HPDE6-E6E7 (cell line): Measurements from ENCODE around the gene HACL1.

ENCODE experiments used
- DNase-seq: peaks from one replicate; pipeline ENCODE4 v3.0.0; 2011; ENCODE audit warnings: missing footprints; ENCODE audit errors: extremely low spot score

HACL1 gene

DNA sequence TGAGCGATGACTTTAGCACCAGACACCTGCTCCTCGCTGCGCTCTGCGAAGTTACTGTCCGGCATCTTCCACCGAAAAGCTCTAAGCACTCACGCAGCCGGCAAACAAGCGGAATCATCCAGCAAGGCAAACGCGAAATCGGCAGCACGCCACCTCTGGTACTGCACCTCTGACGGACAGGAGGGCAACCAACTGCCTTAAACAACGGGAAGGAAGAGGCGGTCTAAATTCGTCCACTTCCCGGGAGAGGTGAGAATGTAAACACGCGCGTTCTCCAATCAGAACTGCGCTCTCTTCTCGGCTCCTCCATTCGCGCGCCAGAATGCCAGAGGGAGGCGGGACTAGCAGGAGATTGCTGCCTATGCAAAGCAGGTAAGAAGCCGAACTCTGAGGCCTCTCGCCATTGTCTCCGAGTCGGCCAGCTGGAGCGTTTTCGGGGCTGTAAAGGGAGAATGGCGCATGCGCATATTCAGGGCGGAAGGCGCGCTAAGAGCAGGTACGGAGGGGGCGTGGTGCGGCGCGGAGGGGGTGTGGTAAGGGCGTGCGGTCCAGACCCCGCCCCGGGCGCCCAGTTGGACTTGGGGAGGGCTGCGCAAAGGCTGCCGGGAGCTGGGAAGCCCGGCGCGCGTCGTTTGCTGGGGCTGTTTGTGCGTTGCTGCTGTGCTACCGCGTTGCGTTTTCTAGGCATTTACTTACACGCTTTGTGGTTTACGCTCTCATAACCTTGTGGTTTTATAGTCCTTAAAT is at the start of gene HACL1, which contains the start of gene BTD:
HACL1 (minus strand) TSS at position 171 of the 747 bp plus-strand sequence; CDS start at position 65, 106 bp downstream.
BTD (plus strand) TSS at position 347 of the 747 bp plus-strand sequence. CDS start 33,695 bp downstream, outside the sequence.
- peak; percentile 73 for DNase-seq

- DNase-seq, result no peak
Observed at GRCh38 chr3:15649858-15650257, 48.5 kb upstream of the HACL1 start.

DNA sequence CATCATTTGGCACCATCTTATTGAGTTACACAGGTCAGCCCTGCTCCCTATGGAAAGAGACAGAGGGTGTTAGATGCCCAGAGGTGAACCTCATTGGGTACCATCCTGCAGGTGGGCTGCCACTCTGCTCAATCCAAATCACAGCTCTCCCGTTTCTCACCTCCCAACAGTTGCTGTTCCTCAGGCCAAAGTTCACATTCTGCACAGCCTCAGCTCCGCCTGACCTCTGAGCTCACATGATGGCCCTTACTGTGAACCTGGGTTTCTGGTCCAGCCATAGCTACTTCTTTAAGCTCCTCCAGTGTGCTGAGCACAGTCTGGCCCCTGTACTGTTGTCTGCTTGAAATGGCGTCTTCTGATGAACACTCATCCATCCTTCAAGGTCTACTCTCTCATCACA is 48.0 kb upstream of the HACL1 start:
- DNase-seq, result no peak

GRCh38 chr3:15647611-15648167 is 46.3 kb upstream of the HACL1 start:
- DNase-seq, result no peak

GRCh38 chr3:15646851-15647511 is 45.6 kb upstream of the HACL1 start:
- peak; percentile 6 for DNase-seq

GRCh38 chr3:15645740-15646501 is 44.6 kb upstream of the HACL1 start:
- no peak for DNase-seq

GRCh38 chr3:15645246-15645645 is 43.9 kb upstream of the HACL1 start:
- no peak for DNase-seq

DNA sequence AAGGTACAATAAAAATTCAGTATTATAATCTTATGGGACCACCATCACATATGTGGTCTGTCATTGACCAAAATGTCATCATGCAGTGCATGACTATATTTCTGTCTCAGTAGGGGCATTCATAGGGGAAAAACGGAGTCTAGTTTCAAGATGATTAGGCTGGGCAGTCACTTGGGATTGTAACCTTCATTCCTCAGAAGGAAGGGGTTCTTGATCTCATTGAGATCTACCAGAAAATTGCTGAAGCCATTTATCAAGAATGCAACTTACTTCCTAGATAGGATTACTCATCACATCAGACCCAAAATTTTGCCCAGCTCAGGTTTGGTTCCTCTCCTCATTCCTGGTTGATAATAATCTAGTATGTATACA is 37.5 kb upstream of the HACL1 start:
- no peak for DNase-seq

DNA sequence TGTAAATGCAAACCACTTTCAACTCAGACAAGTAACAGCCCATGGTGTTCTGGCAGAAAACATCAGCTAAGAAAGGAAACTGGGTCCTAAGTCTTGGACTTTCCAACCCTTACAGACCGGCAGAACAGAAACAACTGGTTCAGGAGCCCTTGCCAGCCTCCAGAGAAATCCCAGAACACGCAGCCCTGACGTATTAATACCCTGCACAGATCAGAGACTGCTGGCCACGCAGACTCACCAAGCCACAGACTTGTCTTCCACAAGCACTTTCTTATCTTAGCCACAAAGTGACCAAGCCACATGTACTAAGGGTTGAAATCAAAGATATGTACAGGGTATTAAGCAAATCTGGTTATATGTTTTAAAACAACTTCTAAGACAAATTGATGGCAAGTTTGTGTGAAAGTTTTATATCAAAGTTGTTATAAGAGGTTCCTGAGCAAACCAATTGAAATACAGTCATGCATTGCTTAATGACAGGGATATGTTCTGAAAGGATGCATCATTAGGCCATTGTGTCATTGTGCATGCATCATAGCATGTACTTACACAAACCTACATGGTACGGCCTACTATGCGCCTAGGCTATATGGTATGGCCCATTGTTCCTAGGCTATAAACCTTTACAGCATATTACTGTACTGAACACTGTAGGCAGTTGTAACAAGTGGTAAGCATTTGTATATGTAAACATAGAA is 37.0 kb upstream of the HACL1 start:
- no peak for DNase-seq

GRCh38 chr3:15637131-15637951 is 36.0 kb upstream of the HACL1 start:
- no peak for DNase-seq

DNA sequence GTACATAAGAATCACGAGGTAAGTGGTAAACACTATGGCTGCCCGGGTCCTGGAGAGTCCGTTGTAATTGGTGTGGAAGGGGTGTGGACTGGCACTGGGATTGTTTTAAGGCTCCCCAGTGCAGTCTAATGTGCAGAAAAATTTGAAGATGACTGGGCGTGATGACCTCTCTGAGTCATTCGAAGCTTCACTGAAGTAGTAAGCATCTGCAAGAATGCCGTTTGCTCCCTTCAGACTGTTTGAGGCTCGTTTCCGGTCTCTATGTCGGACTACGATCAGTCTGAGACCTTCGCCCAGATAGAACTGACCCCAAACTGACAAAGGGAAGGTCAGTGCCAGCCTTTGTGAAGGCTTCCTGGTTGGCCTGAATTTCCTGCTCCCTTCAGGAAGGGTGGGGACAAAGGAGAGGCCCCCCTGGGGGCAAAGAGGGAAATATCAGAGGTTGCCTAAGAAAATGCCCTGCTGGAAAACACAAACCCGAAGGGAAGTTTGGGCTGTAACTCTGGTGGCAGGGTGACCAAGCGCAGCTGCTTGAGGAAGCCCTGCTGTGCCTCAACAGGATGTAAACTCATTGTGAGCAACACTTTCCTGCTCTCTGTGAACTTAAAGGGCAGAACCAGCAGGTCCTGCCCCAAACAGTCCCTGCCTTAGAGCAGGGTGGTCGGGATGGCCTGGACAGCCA is 34.8 kb upstream of the HACL1 start:
- DNase-seq, result peak; percentile 19

DNA sequence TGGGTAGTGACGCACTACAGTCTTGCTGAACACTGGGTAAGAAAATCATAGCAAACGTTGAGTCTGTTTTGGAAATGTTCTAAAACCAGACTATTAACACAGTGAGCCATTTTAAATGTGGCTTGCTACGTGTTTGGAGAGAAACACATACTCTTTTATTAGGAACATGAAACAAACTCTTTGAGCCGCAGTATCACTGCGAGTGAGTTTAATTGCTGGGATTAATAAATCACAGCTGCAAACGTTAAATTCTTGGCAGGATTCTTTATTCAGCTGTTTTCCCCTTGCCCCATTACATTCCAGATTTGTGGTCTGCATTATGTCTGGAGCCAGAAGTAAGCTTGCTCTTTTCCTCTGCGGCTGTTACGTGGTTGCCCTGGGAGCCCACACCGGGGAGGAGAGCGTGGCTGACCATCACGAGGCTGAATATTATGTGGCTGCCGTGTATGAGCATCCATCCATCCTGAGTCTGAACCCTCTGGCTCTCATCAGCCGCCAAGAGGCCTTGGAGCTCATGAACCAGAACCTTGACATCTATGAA is 33.8 kb upstream of the HACL1 start:
- DNase-seq, result no peak

DNA sequence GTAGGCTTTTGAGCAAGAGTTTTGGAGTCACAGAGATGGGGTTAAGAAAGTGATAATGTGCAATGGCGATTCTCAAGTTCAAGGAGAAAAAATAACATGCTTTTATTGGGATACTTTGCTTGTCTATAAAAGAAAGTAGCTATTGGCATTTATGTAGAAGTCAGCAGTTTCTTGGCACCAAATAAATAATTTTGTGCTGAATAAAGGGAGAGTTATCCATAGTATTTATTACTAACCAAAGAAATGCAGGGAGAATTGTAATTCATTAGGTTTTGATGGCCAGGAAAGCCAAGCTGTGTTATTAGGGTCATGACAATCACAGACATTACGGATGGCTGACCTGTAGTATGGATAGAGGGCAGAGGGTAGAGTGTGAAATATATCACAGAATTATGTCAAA is 33.3 kb upstream of the HACL1 start:
- no peak for DNase-seq

DNA sequence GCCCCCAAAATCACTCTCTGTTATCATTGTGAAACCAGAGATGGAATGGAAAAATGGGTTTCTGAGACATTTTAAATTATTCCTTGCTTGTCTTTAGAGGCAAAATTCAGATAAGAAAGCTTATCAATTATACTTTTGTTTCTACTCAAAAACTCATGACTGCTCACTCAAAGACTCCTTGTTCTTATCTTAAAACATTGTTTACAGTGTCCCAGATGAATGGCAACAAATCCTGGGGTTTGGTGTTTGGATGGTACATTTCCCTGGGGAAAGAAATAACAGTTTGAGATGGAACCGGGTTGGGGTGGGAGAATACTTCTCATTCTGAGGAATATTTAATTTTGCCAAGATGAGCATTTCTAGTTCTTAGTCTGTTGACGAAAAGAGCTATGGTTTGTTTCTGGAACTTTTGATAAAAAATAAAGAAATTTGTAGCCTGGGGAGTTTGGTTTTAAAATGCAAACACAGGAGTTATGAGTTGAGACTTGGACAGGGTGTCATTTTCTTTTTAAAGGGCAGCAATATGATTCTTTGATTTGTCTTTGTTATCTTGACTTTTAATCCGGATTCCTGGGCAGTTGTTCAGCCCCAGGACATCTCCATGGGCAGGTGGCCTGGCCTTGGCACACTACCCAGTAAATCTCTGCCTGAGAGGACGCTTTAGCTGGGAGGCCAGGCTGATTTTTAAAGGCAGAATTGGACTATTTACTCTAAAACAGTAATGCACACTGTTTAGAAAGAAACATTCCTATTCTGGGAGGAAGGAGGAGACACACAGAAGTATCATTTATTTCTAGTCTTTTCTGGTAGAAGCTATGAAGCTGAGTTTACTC is 32.6 kb upstream of the HACL1 start:
- DNase-seq, result no peak

GRCh38 chr3:15633159-15633558 is 31.8 kb upstream of the HACL1 start:
- DNase-seq, result no peak

DNA sequence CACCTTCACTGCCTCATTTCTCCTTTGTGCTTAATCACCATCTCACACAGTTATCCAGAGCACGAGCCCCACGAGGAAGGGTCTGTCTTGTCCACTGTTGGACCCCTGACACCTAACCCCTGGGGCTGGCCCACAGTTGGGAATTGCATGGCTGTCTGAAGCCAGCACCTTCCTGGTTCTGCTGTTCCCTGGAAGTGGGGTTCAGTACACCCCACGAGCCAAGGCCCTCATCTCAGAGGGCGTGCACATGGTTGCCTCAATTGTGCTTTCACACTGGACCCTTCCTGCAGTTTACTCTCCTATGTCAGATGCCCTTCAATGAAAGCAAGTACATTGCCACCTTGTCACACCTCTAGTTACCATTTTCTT is 30.8 kb upstream of the HACL1 start:
- no peak for DNase-seq

GRCh38 chr3:15631426-15632211 is 30.2 kb upstream of the HACL1 start:
- no peak for DNase-seq

DNA sequence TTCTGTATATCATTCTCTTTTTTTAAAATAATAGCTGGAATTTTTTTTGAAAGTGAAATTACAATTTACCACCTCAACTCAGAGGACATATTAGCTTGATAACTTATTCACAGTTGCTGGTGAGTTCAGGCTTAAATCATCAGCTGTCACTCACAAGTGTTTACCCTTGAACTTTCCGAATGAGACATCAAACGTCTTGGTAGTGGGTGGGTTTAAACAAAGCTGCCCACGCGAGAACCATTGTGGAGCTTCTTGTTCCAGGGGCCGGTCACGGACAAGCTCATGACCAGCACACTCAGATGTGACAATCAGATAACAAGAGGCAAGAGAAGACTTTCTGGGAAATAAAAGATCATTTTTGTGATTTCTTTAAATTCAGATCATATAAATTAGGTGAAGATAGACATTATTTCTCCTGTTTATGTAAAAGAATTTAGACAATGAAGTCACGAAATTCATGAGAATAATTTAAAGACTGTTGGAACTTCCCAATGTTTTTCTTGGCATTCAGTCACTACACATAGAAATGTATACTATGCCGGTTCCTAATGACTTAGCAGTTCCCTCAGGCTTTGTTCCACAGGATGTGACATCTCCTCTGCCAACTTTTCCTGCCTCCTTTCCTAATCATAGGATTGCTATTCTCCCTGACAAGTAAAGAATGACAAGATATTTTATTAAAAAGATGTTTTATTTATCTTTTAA is 29.4 kb upstream of the HACL1 start:
- DNase-seq, result no peak
